Endothelial cell of umbilical vein (primary cell): Measurements from ENCODE around the gene ALS2. TPM values are rescaled to one million over a fixed set of nuclear protein-coding genes. Genes with fewer than 3 reads are reported as not detected.

Source experiments
- BruUV-seq: library from RNA; stranded (reverse); fragments of 400-500 nt; replicated peaks from 2 replicates; lab custom pipeline; 2021; lab: Mats Ljungman, UMichigan
- CTCF ChIA-PET: fragments of 300-600, 350-600 bp; sonication (Branson Sonifier 250); formaldehyde crosslinking; loops from one replicate; lab custom pipeline; 2021; ENCODE audit warnings: antibody characterized with exemption, inconsistent platforms; lab: Charles Lee
- POLR2A ChIA-PET: fragments of 300-600, 350-600 bp; sonication (Branson Sonifier 250); formaldehyde crosslinking; loops from one replicate; lab custom pipeline; 2021; ENCODE audit warnings: antibody characterized with exemption, inconsistent platforms; lab: Charles Lee
- DNase-seq: peaks from one replicate; pipeline ENCODE4 v3.0.0-alpha.2; 2011; ENCODE audit warnings: low read depth, low spot score
- FAIRE-seq: peaks from 2 replicates; lab custom pipeline; 2011; peaks lifted over from hg19 to GRCh38; lab: Jason Lieb, UNC
- H2AFZ ChIP-seq: 2 replicates; pipeline ENCODE4 v1.6.0; 2012; ENCODE audit warnings: low read depth, low read length, control low read depth, inconsistent platforms
- H3K27ac ChIP-seq: 2 replicates; pipeline ENCODE4 v1.5.1; 2011; ENCODE audit warnings: low read depth, mild to moderate bottlenecking, control low read depth, low read length, moderate library complexity; ENCODE audit not compliant: insufficient read depth
- H3K27me3 ChIP-seq, 2 experiments: 2 replicates each; pipeline versions ENCODE4 v1.6.0 to v1.6.1; 2011; ENCODE audit warnings: low read length in 2 of 2, mixed read lengths in 1 of 2; ENCODE audit not compliant: control insufficient read depth in 2 of 2, insufficient read depth in 2 of 2
- H3K36me3 ChIP-seq, 2 experiments: 2 replicates in 1 of 2; 3 replicates in 1 of 2; pipeline ENCODE4 v1.5.1; 2011; ENCODE audit warnings: low read length in 2 of 2, mild to moderate bottlenecking in 1 of 2, moderate library complexity in 1 of 2; ENCODE audit not compliant: control insufficient read depth in 2 of 2, insufficient read depth in 2 of 2; ENCODE audit errors: extremely low read depth in 1 of 2
- H3K4me1 ChIP-seq: 3 replicates; pipeline ENCODE4 v1.5.1; 2011; ENCODE audit warnings: mild to moderate bottlenecking, low read length; ENCODE audit not compliant: control insufficient read depth, insufficient read depth; ENCODE audit errors: extremely low read depth
- H3K4me2 ChIP-seq: 2 replicates; pipeline ENCODE4 v1.6.1; 2011; ENCODE audit warnings: low read length, control low read depth, mixed read lengths; ENCODE audit not compliant: insufficient read depth
- H3K4me3 ChIP-seq, 3 experiments: fragments of 200-600 bp in 1 of 3; sonication (generic), shearing (Covaris generic) in 1 of 3; replicated peaks in 1 of 3; 2 replicates each; pipeline ENCODE4 v1.5.1; 2011 to 2016; ENCODE audit warnings: control low read depth in 3 of 3, low read length in 3 of 3, mild to moderate bottlenecking in 2 of 3, inconsistent platforms in 1 of 3, low read depth in 1 of 3, moderate library complexity in 1 of 3; ENCODE audit not compliant: insufficient read depth in 1 of 3
- H3K79me2 ChIP-seq: 2 replicates; pipeline ENCODE4 v1.6.0; 2012; ENCODE audit warnings: low read length, inconsistent platforms; ENCODE audit not compliant: control insufficient read depth, insufficient read depth
- H3K9ac ChIP-seq: replicated peaks from 2 replicates; pipeline ENCODE3; 2011; ENCODE audit warnings: low read length, control low read depth; ENCODE audit not compliant: insufficient read depth; ENCODE audit errors: extremely low read depth
- H3K9me1 ChIP-seq: replicated peaks from 3 replicates; pipeline ENCODE4 v1.6.0; 2011; ENCODE audit warnings: mild to moderate bottlenecking, low read length; ENCODE audit not compliant: control insufficient read depth, insufficient read depth; ENCODE audit errors: extremely low read depth
- H3K9me3 ChIP-seq: replicated peaks from 2 replicates; pipeline ENCODE4 v1.5.1; 2012; ENCODE audit warnings: low read length, inconsistent platforms; ENCODE audit not compliant: control insufficient read depth, insufficient read depth
- H4K20me1 ChIP-seq: replicated peaks from 2 replicates; pipeline ENCODE3; 2011; ENCODE audit warnings: mild to moderate bottlenecking, low read length; ENCODE audit not compliant: control insufficient read depth, insufficient read depth; ENCODE audit errors: extremely low read depth
- EZH2 ChIP-seq: IDR thresholded peaks from 2 replicates; pipeline ENCODE4 v1.6.1; 2012; ENCODE audit warnings: borderline replicate concordance, low read depth, mild to moderate bottlenecking, moderate library complexity, low read length, inconsistent platforms; ENCODE audit not compliant: severe bottlenecking
- FOS ChIP-seq: IDR thresholded peaks from 2 replicates; pipeline ENCODE4 v1.6.1; 2011; ENCODE audit warnings: mild to moderate bottlenecking, low read length, moderate library complexity, borderline replicate concordance; ENCODE audit not compliant: insufficient read depth
- GATA2 ChIP-seq: IDR thresholded peaks from 2 replicates; pipeline ENCODE4 v1.7.0; 2011; ENCODE audit warnings: low read depth, mild to moderate bottlenecking, moderate library complexity, mixed read lengths, low read length; ENCODE audit not compliant: insufficient read length, insufficient read depth
- JUN ChIP-seq: IDR thresholded peaks from 2 replicates; pipeline ENCODE4 v1.6.1; 2011; ENCODE audit warnings: borderline replicate concordance, low read depth; ENCODE audit not compliant: insufficient read length, insufficient read depth
- MAX ChIP-seq: IDR thresholded peaks from 2 replicates; pipeline ENCODE4 v1.6.1; 2011; ENCODE audit not compliant: insufficient read depth, insufficient read length
- MYC ChIP-seq: IDR thresholded peaks from one replicate; pipeline ENCODE4 v1.6.1; 2011; ENCODE audit warnings: mild to moderate bottlenecking, low read depth, low read length
- POLR2A ChIP-seq: IDR thresholded peaks from 2 replicates; pipeline ENCODE4 v1.6.1; 2012; ENCODE audit warnings: low read depth, mild to moderate bottlenecking, control low read depth, low read length
- POLR2AphosphoS5 ChIP-seq: IDR thresholded peaks from 2 replicates; pipeline ENCODE4 v1.6.1; 2012; ENCODE audit warnings: low read depth, mild to moderate bottlenecking, control low read depth, low read length, moderate library complexity; ENCODE audit not compliant: insufficient read depth
- dilution Hi-C: fragments of 300-500 bp; cut with MboI; formaldehyde crosslinking; loops from one replicate; pipeline ENCODE4 v1.15.0; 2019; ENCODE audit warnings: low sequenced_read_pairs; ENCODE audit not compliant: extremely low pct_ligation_motif_present
- intact Hi-C: fragments of 100-400 bp; cut with micrococcal nuclease; formaldehyde crosslinking; loops from one replicate; pipeline ENCODE4 v1.10.0; 2022
- polyA plus RNA-seq, 4 experiments: library from polyadenylated mRNA; depleted of rRNA in 3 of 4; stranded (reverse) in 3 of 4; unstranded in 1 of 4; fragments of >200 nt; gene quantifications; 2 replicates each; pipeline versions ENCODE4 v1.2.1 to v1.2.3, GENCODE V29; 2011 to 2012; ENCODE audit warnings: missing spikeins in 1 of 4
- total RNA-seq: library from RNA; stranded (reverse); gene quantifications from 2 replicates; pipeline ENCODE4 v1.2.3, GENCODE V29; 2021
- TF ChIP-seq, protein P1 (sequence below), 2 donors: IDR thresholded peaks; 1 replicate in 1 of 2; 2 replicates in 1 of 2; pipeline ENCODE4 v1.5.1; 2011; ENCODE audit warnings: low read length in 2 of 2, mild to moderate bottlenecking in 2 of 2, moderate library complexity in 2 of 2, control low read depth in 1 of 2, inconsistent platforms in 1 of 2, low read depth in 1 of 2; ENCODE audit not compliant: insufficient read depth in 1 of 2; ENCODE audit errors: extremely low read depth in 1 of 2

Gene ALS2
- total and polyA plus RNA-seq, 2 donors (not counting 3 experiments of a cell fraction or from before 2014, with no cell fraction given) = 13.1 to 36.1 TPM

DNA sequence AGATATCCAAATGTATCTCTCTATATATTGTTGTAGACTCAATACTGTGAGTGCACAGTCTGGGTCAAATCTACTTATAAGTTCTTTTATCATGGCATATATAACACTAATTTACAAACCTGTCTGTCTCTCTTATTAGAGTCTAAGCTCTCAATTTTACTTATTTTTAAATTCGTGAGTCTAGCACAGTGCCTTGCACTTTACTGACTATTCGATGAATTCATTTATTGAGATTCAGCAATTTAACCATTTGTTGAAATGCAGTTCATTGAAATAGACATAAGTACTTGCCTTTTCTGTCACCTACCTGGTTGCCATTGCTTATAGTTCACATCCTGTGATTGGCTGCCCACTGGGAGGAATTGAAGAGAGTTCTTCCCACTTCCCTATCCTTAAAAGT, 10.3 kb upstream of the ALS2 start:
- FAIRE-seq (no peak), DNase-seq (no peak)
- ChIA-PET POLR2A (no interaction called here), CTCF (no interaction called here)
- Histone ChIP-seq H4K20me1 (no peaks in the 10 kb centered on the region), H3K27ac (no peak overlapping the region), H3K9me1 (no peaks in the 10 kb centered on the region), H3K9ac (no peak overlapping the region), H3K36me3 (no peaks in the 10 kb centered on the region), H3K27me3 (peaks cover 2% of the 10 kb centered on the region in 2 experiments), H3K9me3 (no peaks in the 10 kb centered on the region), H2AFZ (no peak overlapping the region), H3K4me2 (no peak overlapping the region), H3K4me3 (no peak overlapping the region), H3K79me2 (no peaks in the 10 kb centered on the region), H3K4me1 (no peaks in the 10 kb centered on the region)
- TF ChIP-seq FOS (no peak), POLR2AphosphoS5 (no peak), POLR2A (no peak), GATA2 (no peak), EZH2 (no peak), MYC (no peak), MAX (no peak), JUN (no peak)
- TF ChIP-seq, protein P1, sequence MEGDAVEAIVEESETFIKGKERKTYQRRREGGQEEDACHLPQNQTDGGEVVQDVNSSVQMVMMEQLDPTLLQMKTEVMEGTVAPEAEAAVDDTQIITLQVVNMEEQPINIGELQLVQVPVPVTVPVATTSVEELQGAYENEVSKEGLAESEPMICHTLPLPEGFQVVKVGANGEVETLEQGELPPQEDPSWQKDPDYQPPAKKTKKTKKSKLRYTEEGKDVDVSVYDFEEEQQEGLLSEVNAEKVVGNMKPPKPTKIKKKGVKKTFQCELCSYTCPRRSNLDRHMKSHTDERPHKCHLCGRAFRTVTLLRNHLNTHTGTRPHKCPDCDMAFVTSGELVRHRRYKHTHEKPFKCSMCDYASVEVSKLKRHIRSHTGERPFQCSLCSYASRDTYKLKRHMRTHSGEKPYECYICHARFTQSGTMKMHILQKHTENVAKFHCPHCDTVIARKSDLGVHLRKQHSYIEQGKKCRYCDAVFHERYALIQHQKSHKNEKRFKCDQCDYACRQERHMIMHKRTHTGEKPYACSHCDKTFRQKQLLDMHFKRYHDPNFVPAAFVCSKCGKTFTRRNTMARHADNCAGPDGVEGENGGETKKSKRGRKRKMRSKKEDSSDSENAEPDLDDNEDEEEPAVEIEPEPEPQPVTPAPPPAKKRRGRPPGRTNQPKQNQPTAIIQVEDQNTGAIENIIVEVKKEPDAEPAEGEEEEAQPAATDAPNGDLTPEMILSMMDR (IDR thresholded peaks at IDR 0.05; ENCODE audit: extremely low read depth in 1 of 2, insufficient read depth in 1 of 2, low read depth in 1 of 2, low read length in 2 of 2) = no peak
- no TSS peak for BruUV-seq
- dilution Hi-C loops (no loop called here), intact Hi-C loops (loop anchor here (10.0 kb wide), 1 partner anchor 244 kb away; the partner anchor contains the start of gene FZD7)
